Measurements from ENCODE around the gene CHST15. TPM values are rescaled to one million over a fixed set of nuclear protein-coding genes. Genes with fewer than 3 reads are reported as not detected.

CHST15 gene
- total RNA-seq, 2 experiments from 2014 or later: 14.7 to 26.4 TPM

DNA sequence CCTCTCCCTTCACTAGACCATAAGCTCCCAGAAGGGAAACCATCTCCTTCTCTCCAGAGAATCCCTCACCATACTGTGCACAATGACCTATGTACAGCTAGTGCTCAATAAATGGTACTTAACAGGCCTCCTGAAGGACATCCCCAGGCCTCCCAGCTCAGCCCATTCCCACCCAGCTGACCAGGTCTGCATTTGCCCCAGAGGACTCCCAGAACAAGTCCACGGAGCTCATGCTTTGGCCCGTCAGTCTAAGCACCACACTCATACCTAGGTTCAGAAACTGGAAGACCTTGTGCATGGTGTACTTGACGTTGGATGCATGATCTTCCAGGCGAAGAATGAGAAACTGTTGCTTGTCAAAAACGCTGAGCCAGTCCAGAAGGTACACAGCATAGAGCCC is 81.3 kb downstream of the CHST15 start:
- Histone ChIP-seq H3K79me2 (ENCODE audit: insufficient read depth, low read depth, low read length) (no peaks in the 10 kb centered on the region), H3K4me3 (ENCODE audit: low read depth, low read length, poor library complexity, severe bottlenecking) (no peak overlapping the region), H3K9me2 (ENCODE audit: insufficient read depth, low read length) (no peaks in the 10 kb centered on the region), H3K27ac (ENCODE audit: low read depth, low read length, poor library complexity, severe bottlenecking) (no peak overlapping the region), H3K4me1 (ENCODE audit: insufficient read depth, low read length, poor library complexity, severe bottlenecking) (no peaks in the 10 kb centered on the region), H4K20me1 (ENCODE audit: insufficient read depth, low read length) (no peaks in the 10 kb centered on the region), H3K36me3 (ENCODE audit: insufficient read depth, low read length) (peaks cover 65% of the 10 kb centered on the region), H3K4me2 (ENCODE audit: low read length) (no peak overlapping the region), H2AFZ (ENCODE audit: low read length) (no peak overlapping the region), H3K9me3 (ENCODE audit: low read length) (no peaks in the 10 kb centered on the region; the same call in 1 of the 2 replicates)
- intact Hi-C loops (cut with micrococcal nuclease; ENCODE audit: unreplicated experiment): no loop called here
- no peak for TF ChIP-seq EZH2phosphoT487 (IDR thresholded peaks at IDR 0.05; ENCODE audit: borderline replicate concordance, low read depth, low read length)
- TF ChIP-seq, protein P1, sequence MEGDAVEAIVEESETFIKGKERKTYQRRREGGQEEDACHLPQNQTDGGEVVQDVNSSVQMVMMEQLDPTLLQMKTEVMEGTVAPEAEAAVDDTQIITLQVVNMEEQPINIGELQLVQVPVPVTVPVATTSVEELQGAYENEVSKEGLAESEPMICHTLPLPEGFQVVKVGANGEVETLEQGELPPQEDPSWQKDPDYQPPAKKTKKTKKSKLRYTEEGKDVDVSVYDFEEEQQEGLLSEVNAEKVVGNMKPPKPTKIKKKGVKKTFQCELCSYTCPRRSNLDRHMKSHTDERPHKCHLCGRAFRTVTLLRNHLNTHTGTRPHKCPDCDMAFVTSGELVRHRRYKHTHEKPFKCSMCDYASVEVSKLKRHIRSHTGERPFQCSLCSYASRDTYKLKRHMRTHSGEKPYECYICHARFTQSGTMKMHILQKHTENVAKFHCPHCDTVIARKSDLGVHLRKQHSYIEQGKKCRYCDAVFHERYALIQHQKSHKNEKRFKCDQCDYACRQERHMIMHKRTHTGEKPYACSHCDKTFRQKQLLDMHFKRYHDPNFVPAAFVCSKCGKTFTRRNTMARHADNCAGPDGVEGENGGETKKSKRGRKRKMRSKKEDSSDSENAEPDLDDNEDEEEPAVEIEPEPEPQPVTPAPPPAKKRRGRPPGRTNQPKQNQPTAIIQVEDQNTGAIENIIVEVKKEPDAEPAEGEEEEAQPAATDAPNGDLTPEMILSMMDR (conservative IDR thresholded peaks at IDR 0.05; ENCODE audit: low read length): no peak
- no peak for DNase-seq (ENCODE audit: low spot score)
- ChIA-PET CTCF (ENCODE audit: unreplicated experiment) (no interaction called here), POLR2A (no interaction called here)
- no TSS peak for BruUV-seq (replicated peaks)

DNA sequence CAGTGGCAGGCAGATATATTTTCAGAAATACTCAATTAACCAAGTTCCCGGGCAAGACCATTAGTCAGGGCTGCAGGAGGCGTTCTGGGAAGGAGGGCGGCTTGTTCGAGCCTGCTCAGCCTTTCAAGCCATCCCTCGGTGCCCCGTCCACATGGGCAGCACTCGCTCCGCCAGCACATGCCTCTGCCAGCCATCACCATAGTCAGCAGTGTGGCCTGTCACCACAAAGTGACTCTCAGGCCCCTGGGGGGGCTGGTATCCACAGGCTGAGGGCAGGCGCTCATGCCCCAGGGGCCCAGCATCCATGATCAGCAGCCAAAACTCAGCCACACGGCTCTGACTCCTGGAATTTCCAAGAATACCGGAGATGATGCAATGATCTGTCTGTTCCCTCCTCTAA is 81.9 kb downstream of the CHST15 start:
- POLR2A ChIA-PET: interaction anchor here (0.8 kb wide), 1 partner anchor 52 kb away, joined by 5 read pairs; no protein-coding TSS in a partner anchor
- TF ChIP-seq EZH2phosphoT487 (IDR thresholded peaks at IDR 0.05; ENCODE audit: borderline replicate concordance, low read depth, low read length): no peak
- TF ChIP-seq, protein P1 (conservative IDR thresholded peaks at IDR 0.05; ENCODE audit: low read length): no peak
- no TSS peak for BruUV-seq (replicated peaks)
- Histone ChIP-seq H3K4me3 (ENCODE audit: low read depth, low read length, poor library complexity, severe bottlenecking) (no peak overlapping the region), H3K79me2 (ENCODE audit: insufficient read depth, low read depth, low read length) (no peaks in the 10 kb centered on the region), H3K9me2 (ENCODE audit: insufficient read depth, low read length) (no peaks in the 10 kb centered on the region), H2AFZ (ENCODE audit: low read length) (no peak overlapping the region), H3K4me2 (ENCODE audit: low read length) (no peak overlapping the region), H3K36me3 (ENCODE audit: insufficient read depth, low read length) (peaks cover 68% of the 10 kb centered on the region), H3K27ac (ENCODE audit: low read depth, low read length, poor library complexity, severe bottlenecking) (no peak overlapping the region), H4K20me1 (ENCODE audit: insufficient read depth, low read length) (no peaks in the 10 kb centered on the region), H3K9me3 (ENCODE audit: low read length) (no peaks in the 10 kb centered on the region; the same call in 1 of the 2 replicates), H3K4me1 (ENCODE audit: insufficient read depth, low read length, poor library complexity, severe bottlenecking) (no peaks in the 10 kb centered on the region)
- CTCF ChIA-PET (ENCODE audit: unreplicated experiment): no interaction called here
- DNase-seq (ENCODE audit: low spot score): no peak
- intact Hi-C loops (cut with micrococcal nuclease; ENCODE audit: unreplicated experiment): no loop called here

DNA sequence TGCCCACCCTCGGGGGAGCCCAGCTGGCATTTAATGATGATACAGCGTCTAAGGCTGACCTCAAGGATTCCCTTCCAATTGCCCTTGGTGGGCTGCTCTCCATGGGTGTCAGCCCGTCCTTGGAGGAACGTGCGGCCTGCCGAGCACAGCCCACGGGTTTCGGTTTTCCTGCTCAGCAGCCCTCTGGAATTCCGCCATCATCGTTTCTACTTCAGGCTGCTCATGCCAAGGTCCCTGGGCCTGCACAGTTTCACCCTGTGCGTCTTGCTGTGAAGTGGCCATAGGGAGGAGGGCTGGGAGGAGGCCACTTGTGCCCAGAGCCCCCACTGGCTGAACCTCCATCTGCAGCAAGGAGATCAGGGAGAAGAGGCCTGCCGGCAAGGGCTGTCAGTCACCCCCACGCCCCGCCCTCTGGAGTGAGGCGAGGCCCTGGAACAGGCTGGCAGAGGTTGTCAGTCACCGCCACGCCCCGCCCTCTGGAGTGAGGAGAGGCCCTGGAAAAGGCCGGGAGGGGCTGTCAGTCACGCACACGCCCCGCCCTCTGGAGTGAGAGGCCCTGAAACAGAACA is 82.8 kb downstream of the CHST15 start:
- intact Hi-C loops (cut with micrococcal nuclease; ENCODE audit: unreplicated experiment): no loop called here
- ChIA-PET CTCF (ENCODE audit: unreplicated experiment) (no interaction called here), POLR2A (interaction anchor here (0.8 kb wide), 1 partner anchor 53 kb away, joined by 5 read pairs; no protein-coding TSS in a partner anchor)
- no peaks in the 10 kb centered on the region; the same call in 1 of the 2 replicates for H3K9me3 ChIP-seq (ENCODE audit: low read length)
- no peak overlapping the region for H2AFZ ChIP-seq (ENCODE audit: low read length)
- no peak overlapping the region for H3K27ac ChIP-seq (ENCODE audit: low read depth, low read length, poor library complexity, severe bottlenecking)
- no peak overlapping the region for H3K4me2 ChIP-seq (ENCODE audit: low read length)
- H3K79me2 ChIP-seq (ENCODE audit: insufficient read depth, low read depth, low read length): no peaks in the 10 kb centered on the region
- H3K4me1 ChIP-seq (ENCODE audit: insufficient read depth, low read length, poor library complexity, severe bottlenecking): no peaks in the 10 kb centered on the region
- H3K4me3 ChIP-seq (ENCODE audit: low read depth, low read length, poor library complexity, severe bottlenecking): no peak overlapping the region
- no TSS peak for BruUV-seq (replicated peaks)
- H3K36me3 ChIP-seq (ENCODE audit: insufficient read depth, low read length): peaks cover 65% of the 10 kb centered on the region
- TF ChIP-seq, protein P1 (conservative IDR thresholded peaks at IDR 0.05; ENCODE audit: low read length): no peak
- TF ChIP-seq EZH2phosphoT487 (IDR thresholded peaks at IDR 0.05; ENCODE audit: borderline replicate concordance, low read depth, low read length): no peak
- DNase-seq (ENCODE audit: low spot score): no peak
- H4K20me1 ChIP-seq (ENCODE audit: insufficient read depth, low read length): no peaks in the 10 kb centered on the region
- no peaks in the 10 kb centered on the region for H3K9me2 ChIP-seq (ENCODE audit: insufficient read depth, low read length)
